22Rv1 (cell line): ENCODE measurements around the gene MTMR11.

Experiments used
- ZFX ChIP-seq: fragments of 450-650 bp; IDR thresholded peaks from 2 replicates; pipeline ENCODE4 v1.6.1; 2017; ENCODE audit warnings: antibody characterized with exemption, borderline replicate concordance
- TF ChIP-seq, protein P1 (sequence below): fragments of 450-650 bp; IDR thresholded peaks from 2 replicates; pipeline ENCODE4 v1.5.1; 2017; ENCODE audit warnings: mild to moderate bottlenecking

DNA sequence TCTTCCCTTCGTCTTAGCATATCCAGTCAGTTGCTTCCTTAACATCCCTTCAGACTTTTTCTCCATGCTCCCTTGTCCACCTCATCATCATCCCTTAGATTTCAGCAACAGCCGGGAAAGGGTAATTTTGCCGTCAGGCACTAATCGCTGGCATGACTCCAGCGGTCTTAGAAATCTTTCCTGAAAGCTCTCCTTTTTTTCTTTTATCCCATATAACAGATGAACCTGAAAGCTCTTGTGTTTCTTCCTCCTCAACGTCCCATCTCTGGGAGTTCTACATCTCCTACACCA lies 47.7 kb downstream of the MTMR11 start:
- TF ChIP-seq, protein P1, sequence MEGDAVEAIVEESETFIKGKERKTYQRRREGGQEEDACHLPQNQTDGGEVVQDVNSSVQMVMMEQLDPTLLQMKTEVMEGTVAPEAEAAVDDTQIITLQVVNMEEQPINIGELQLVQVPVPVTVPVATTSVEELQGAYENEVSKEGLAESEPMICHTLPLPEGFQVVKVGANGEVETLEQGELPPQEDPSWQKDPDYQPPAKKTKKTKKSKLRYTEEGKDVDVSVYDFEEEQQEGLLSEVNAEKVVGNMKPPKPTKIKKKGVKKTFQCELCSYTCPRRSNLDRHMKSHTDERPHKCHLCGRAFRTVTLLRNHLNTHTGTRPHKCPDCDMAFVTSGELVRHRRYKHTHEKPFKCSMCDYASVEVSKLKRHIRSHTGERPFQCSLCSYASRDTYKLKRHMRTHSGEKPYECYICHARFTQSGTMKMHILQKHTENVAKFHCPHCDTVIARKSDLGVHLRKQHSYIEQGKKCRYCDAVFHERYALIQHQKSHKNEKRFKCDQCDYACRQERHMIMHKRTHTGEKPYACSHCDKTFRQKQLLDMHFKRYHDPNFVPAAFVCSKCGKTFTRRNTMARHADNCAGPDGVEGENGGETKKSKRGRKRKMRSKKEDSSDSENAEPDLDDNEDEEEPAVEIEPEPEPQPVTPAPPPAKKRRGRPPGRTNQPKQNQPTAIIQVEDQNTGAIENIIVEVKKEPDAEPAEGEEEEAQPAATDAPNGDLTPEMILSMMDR: no peak
- no peak for TF ChIP-seq ZFX
